Measurements from ENCODE around the gene MXI1. TPM values are rescaled to one million over a fixed set of nuclear protein-coding genes. Genes with fewer than 3 reads are reported as not detected.
A peak's percentile ranks its signal among the peaks of the same experiment; 100 is the strongest.

MXI1 gene
- total RNA-seq, 1 experiment from 2014 or later: 25.8 TPM

DNA sequence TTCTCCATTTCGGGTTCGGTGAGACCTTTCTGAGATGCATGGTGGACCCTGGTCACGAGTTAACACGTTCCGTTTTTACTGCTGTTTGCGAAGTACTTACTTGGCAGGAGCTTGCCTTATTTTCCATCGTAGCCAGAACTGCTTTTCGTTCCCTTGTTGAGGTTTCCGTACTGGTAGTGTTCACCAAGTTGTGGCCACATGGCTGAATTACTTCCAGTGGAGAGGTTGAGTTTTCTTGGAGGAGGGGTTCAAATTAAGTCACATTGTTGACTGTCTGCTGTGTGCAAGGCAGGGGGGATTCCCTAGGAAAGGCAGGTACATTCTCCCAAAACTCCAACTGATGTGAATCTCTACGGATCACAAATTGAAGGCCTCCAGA lies 4.0 kb downstream of the MXI1 start:
- CTCF ChIA-PET: no interaction called here
- BruUV-seq (replicated peaks): TSS peak; percentile 33
- H3K4me2 ChIP-seq: peak overlapping the region; percentile 77
- H3K9me2 ChIP-seq (ENCODE audit: insufficient read depth): no peaks in the 10 kb centered on the region
- H4K20me1 ChIP-seq (ENCODE audit: insufficient read depth): no peaks in the 10 kb centered on the region
- no peaks in the 10 kb centered on the region for H3K36me3 ChIP-seq (ENCODE audit: low read depth)
- H3K4me3 ChIP-seq: peak overlapping the region; percentile 40; the same call in 1 of the 2 replicates
- no peaks in the 10 kb centered on the region for H3K27me3 ChIP-seq (ENCODE audit: insufficient read depth, low read depth)
- POLR2A ChIA-PET (ENCODE audit: unreplicated experiment): interaction anchor here (0.5 to 1.3 kb wide), 2 partner anchors 18 to 64 kb away, joined by 3 to 49 read pairs; no protein-coding TSS in a partner anchor
- no peaks in the 10 kb centered on the region for H3F3A ChIP-seq (ENCODE audit: insufficient read depth, low read depth)
- TF ChIP-seq EZH2 (IDR thresholded peaks at IDR 0.05; ENCODE audit: low read depth): no peak
- TF ChIP-seq, protein P1, sequence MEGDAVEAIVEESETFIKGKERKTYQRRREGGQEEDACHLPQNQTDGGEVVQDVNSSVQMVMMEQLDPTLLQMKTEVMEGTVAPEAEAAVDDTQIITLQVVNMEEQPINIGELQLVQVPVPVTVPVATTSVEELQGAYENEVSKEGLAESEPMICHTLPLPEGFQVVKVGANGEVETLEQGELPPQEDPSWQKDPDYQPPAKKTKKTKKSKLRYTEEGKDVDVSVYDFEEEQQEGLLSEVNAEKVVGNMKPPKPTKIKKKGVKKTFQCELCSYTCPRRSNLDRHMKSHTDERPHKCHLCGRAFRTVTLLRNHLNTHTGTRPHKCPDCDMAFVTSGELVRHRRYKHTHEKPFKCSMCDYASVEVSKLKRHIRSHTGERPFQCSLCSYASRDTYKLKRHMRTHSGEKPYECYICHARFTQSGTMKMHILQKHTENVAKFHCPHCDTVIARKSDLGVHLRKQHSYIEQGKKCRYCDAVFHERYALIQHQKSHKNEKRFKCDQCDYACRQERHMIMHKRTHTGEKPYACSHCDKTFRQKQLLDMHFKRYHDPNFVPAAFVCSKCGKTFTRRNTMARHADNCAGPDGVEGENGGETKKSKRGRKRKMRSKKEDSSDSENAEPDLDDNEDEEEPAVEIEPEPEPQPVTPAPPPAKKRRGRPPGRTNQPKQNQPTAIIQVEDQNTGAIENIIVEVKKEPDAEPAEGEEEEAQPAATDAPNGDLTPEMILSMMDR (conservative IDR thresholded peaks at IDR 0.05): no peak
- H2AFZ ChIP-seq: peak overlapping the region; percentile 74; the same call in 1 of the 2 replicates
- intact Hi-C loops (cut with micrococcal nuclease; ENCODE audit: unreplicated experiment): loop anchor here (1.0 kb wide), 1 partner anchor 14 kb away; no protein-coding TSS in a partner anchor
- H3K9me3 ChIP-seq (ENCODE audit: insufficient read depth, low read depth): no peaks in the 10 kb centered on the region
- DNase-seq: no peak
- no peaks in the 10 kb centered on the region for H3K79me2 ChIP-seq (ENCODE audit: low read depth)
- H3K4me1 ChIP-seq (replicated peaks; ENCODE audit: insufficient read depth): no peaks in the 10 kb centered on the region; the same call in 1 of the 2 replicates
- H3K27ac ChIP-seq: no peak overlapping the region

- H3K36me3 ChIP-seq (ENCODE audit: low read depth): no peaks in the 10 kb centered on the region
- no peaks in the 10 kb centered on the region for H3K9me2 ChIP-seq (ENCODE audit: insufficient read depth)
- DNase-seq: no peak
- ChIA-PET CTCF (no interaction called here), POLR2A (ENCODE audit: unreplicated experiment) (no interaction called here)
- TF ChIP-seq EZH2 (IDR thresholded peaks at IDR 0.05; ENCODE audit: low read depth): no peak
- TF ChIP-seq, protein P1 (conservative IDR thresholded peaks at IDR 0.05): no peak
- no peaks in the 10 kb centered on the region for H3F3A ChIP-seq (ENCODE audit: insufficient read depth, low read depth)
- H3K4me2 ChIP-seq: peak overlapping the region; percentile 77; the same call in 1 of the 2 replicates
- H3K79me2 ChIP-seq (ENCODE audit: low read depth): no peaks in the 10 kb centered on the region
- H3K4me1 ChIP-seq (replicated peaks; ENCODE audit: insufficient read depth): no peaks in the 10 kb centered on the region; the same call in 1 of the 2 replicates
- H3K27ac ChIP-seq: no peak overlapping the region
- H3K9me3 ChIP-seq (ENCODE audit: insufficient read depth, low read depth): no peaks in the 10 kb centered on the region
- intact Hi-C loops (cut with micrococcal nuclease; ENCODE audit: unreplicated experiment): no loop called here
- H2AFZ ChIP-seq: no peak overlapping the region
- H3K4me3 ChIP-seq: no peak overlapping the region
- H4K20me1 ChIP-seq (ENCODE audit: insufficient read depth): no peaks in the 10 kb centered on the region
- no TSS peak for BruUV-seq (replicated peaks)
- H3K27me3 ChIP-seq (ENCODE audit: insufficient read depth, low read depth): no peaks in the 10 kb centered on the region
Measured at GRCh38 chr10:110212119-110213006, 5.0 kb downstream of the MXI1 start.

- no TSS peak for BruUV-seq (replicated peaks)
- TF ChIP-seq, protein P1 (conservative IDR thresholded peaks at IDR 0.05): no peak
- TF ChIP-seq EZH2 (IDR thresholded peaks at IDR 0.05; ENCODE audit: low read depth): no peak
- no peaks in the 10 kb centered on the region for H3K79me2 ChIP-seq (ENCODE audit: low read depth)
- no peak overlapping the region for H3K4me3 ChIP-seq
- no peak overlapping the region for H3K27ac ChIP-seq
- H3F3A ChIP-seq (ENCODE audit: insufficient read depth, low read depth): no peaks in the 10 kb centered on the region
- ChIA-PET CTCF (no interaction called here), POLR2A (ENCODE audit: unreplicated experiment) (no interaction called here)
- H3K4me1 ChIP-seq (replicated peaks; ENCODE audit: insufficient read depth): no peaks in the 10 kb centered on the region; the same call in 1 of the 2 replicates
- H3K4me2 ChIP-seq: no peak overlapping the region
- no peaks in the 10 kb centered on the region for H3K27me3 ChIP-seq (ENCODE audit: insufficient read depth, low read depth)
- H3K9me3 ChIP-seq (ENCODE audit: insufficient read depth, low read depth): no peaks in the 10 kb centered on the region
- H3K36me3 ChIP-seq (ENCODE audit: low read depth): no peaks in the 10 kb centered on the region
- DNase-seq: no peak
- H2AFZ ChIP-seq: no peak overlapping the region
- intact Hi-C loops (cut with micrococcal nuclease; ENCODE audit: unreplicated experiment): no loop called here
- H4K20me1 ChIP-seq (ENCODE audit: insufficient read depth): no peaks in the 10 kb centered on the region
- H3K9me2 ChIP-seq (ENCODE audit: insufficient read depth): no peaks in the 10 kb centered on the region
Measured at GRCh38 chr10:110214371-110214826, 7.0 kb downstream of the MXI1 start.

All from PC-9 (cell line).